HG02623 (cell line): ENCODE results near the gene CDC42BPB.

Experiments
- ATAC-seq: cut with Tn5 transposase; IDR thresholded peaks from one replicate; pipeline ENCODE4 v1.9.1; 2021; ENCODE audit warnings: moderate library complexity; ENCODE audit not compliant: unreplicated experiment

The CDC42BPB gene

GRCh38 chr14:103022002-103022684 is 35.2 kb downstream of the CDC42BPB start:
- ATAC-seq: no peak

- no peak for ATAC-seq
Measured at GRCh38 chr14:103021684-103022001, 35.7 kb downstream of the CDC42BPB start.

- ATAC-seq: no peak
Measured at GRCh38 chr14:103020271-103021170, 36.8 kb downstream of the CDC42BPB start.

GRCh38 chr14:103019826-103020225 is 37.5 kb downstream of the CDC42BPB start:
- no peak for ATAC-seq

- no peak for ATAC-seq
Measured at GRCh38 chr14:103019236-103019635, 38.1 kb downstream of the CDC42BPB start.

GRCh38 chr14:103016594-103016993 is 40.8 kb downstream of the CDC42BPB start:
- ATAC-seq: no peak

GRCh38 chr14:103016071-103016470 is 41.3 kb downstream of the CDC42BPB start:
- ATAC-seq: no peak

GRCh38 chr14:103015426-103015825 is 41.9 kb downstream of the CDC42BPB start:
- no peak for ATAC-seq

- ATAC-seq: no peak
Measured at GRCh38 chr14:103014466-103015228, 42.7 kb downstream of the CDC42BPB start.

- no peak for ATAC-seq
Measured at GRCh38 chr14:103013028-103013427, 44.3 kb downstream of the CDC42BPB start.

- no peak for ATAC-seq
Measured at GRCh38 chr14:103009559-103009958, 47.8 kb downstream of the CDC42BPB start.

- no peak for ATAC-seq
Measured at GRCh38 chr14:103008768-103009357, 48.5 kb downstream of the CDC42BPB start.

- no peak for ATAC-seq
Measured at GRCh38 chr14:103008126-103008525, 49.2 kb downstream of the CDC42BPB start.

- ATAC-seq: no peak
Measured at GRCh38 chr14:103007555-103007954, 49.8 kb downstream of the CDC42BPB start.

GRCh38 chr14:103006991-103007520 is 50.3 kb downstream of the CDC42BPB start:
- ATAC-seq: no peak

GRCh38 chr14:103006106-103006505 is 51.2 kb downstream of the CDC42BPB start:
- no peak for ATAC-seq

- ATAC-seq: no peak
Measured at GRCh38 chr14:103003850-103004249, 53.5 kb downstream of the CDC42BPB start.

GRCh38 chr14:103003351-103003615 is 54.1 kb downstream of the CDC42BPB start:
- no peak for ATAC-seq

- no peak for ATAC-seq
Measured at GRCh38 chr14:103002578-103003350, 54.6 kb downstream of the CDC42BPB start.

GRCh38 chr14:103001651-103002396 is 55.5 kb downstream of the CDC42BPB start:
- ATAC-seq: no peak
